HG03108 (cell line): Measurements from ENCODE around the gene ZSCAN2.
"Not testable (repeated sequence)": the region's sequence is repeated elsewhere in the genome, so short reads cannot be mapped to it uniquely, and the experiment has no call there.

ENCODE experiments used
- ATAC-seq: cut with Tn5 transposase; IDR thresholded peaks from one replicate; pipeline ENCODE4 v1.9.1; 2021; ENCODE audit warnings: moderate library complexity; ENCODE audit not compliant: unreplicated experiment

ZSCAN2 gene

DNA sequence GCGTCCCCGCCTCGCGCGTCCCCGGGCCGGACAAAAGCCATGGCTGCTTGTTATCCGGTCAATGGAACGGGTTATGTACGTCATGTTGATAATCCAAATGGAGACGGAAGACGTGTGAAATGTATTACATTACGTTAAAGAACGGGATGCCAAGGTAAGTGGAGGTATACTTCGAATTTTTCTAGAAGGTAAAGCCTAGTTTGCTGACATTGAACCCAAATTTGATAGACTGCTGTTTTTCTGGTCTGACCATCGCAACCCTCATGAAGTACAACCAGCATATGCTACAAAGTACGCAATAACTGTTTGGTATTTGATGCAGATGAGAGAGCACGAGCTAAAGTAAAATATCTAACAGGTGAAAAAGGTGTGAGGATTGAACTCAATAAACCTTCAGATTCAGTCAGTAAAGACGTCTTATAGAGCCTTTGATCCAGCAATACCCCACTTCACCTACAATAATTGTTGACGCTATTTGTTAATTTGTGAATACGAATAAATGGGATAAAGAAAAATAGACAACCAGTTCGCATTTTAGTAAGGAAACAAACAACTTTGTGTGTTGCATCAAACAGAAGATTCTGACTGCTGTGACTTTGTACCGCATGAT, 33.5 kb downstream of the ZSCAN2 start:
- no peak for ATAC-seq

DNA sequence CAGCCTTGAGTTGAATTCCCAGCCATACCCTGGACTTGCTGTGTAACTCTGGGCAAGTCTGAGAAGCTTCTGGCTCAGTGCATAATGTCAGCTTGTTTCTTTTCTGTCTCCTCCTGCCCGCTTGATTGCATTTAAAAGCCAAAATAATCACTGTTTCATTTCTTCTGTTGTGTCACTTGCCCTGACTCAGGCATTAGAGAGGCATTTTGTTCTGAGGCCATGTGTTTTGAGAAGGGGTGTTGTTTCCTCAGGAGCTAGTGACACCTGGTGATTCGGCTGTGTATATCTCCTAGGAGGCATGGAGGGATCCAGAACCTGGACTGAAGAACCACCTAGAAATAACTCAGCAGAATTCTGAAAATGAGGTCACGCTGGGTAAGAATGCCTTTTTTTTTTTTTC, 37.3 kb downstream of the ZSCAN2 start:
- ATAC-seq: no peak

DNA sequence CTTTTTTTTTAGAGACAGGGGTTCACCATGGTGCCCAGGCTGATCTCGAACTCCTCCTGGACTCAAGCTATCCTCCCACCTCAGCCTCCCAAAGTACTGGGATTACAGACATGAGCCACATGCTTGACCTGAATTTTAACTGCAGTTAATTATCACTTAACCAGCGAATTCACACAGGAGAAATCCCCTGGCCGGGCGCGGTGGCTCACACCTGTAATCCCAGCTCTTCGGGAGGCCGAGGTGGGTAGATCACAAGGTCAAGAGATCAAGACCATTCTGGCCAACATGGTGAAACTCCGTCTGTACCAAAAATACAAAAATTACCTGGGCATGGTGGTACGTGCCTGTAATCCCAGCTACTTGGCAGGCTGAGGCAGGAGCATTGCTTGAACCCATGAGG, 41.1 kb downstream of the ZSCAN2 start:
- ATAC-seq: not testable (repeated sequence)

DNA sequence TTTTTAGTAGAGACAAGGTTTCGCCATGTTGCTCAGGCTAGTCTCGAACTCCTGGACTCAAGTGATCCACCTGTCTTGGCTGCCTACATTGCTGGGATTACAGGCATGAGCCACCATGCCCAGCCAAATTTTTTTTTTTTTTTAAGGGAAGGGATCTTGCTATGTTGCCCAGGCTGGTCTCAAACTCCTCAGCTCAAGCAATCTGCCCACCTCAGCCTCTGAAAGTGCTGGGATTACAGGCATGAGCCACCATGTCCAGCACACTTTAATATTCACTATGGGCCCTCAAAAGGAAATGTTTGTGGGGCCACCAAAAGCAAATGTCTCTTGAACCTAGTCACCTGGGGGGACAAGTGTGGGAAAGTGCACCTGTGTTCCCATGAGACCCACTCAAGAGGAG, 41.8 kb downstream of the ZSCAN2 start:
- ATAC-seq: not testable (repeated sequence)

DNA sequence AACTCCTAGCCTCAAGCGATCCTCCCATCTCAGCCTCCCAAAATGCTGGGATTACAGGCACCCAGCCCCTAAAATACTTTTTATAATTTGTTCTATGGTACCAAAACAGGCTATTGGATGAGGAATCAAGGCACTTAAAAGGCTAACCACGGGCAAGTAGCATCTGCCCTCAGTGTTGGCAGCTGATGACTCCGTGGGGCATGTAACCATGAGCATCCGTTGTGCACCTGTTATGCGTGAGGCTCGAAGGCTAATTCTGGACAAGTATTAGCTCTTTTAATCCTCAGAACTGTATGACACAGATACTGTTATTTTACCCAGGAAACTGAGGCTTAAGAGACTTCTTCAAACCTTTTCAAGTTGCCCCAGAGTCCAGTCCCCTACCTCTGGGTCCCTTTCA, 43.0 kb downstream of the ZSCAN2 start:
- no peak for ATAC-seq

DNA sequence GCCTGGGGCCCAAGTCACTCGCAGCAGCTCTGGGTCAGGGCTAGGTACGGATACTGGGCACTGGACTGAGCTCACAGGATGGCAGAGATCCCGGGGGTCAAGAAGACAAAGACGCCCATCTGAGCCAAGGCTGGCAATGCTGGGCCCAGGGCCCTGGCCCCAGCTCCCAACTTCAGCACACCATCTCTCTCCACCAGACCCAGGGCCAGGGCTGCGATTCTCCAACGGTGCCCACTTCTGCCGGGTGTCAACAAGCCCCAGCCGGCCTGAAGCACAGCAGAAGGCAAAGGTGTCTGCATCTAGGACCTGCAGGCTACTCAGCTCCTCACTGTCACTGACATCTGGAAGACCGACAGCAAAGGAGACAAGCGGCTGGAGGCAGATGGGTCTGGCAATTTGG, 44.7 kb downstream of the ZSCAN2 start:
- ATAC-seq: no peak

DNA sequence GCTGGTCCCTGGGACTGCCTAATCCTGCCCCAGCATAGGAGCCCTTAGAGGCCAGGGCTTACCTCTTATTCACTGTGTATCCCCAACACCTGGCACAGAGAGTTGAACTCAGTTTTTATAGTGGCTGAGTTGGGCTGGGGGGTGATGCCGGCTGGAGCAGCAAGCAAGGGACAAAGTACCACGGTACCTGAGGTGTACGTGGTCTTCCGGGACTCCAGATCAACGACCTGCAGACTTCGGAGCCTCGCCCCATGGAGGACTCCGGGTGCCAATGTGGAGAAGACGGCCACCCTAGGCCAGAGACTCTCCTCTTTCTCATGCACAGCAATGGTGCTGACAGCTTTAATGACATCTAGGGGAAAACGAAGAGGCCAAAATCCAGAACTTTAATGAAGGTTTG, 45.2 kb downstream of the ZSCAN2 start:
- no peak for ATAC-seq

DNA sequence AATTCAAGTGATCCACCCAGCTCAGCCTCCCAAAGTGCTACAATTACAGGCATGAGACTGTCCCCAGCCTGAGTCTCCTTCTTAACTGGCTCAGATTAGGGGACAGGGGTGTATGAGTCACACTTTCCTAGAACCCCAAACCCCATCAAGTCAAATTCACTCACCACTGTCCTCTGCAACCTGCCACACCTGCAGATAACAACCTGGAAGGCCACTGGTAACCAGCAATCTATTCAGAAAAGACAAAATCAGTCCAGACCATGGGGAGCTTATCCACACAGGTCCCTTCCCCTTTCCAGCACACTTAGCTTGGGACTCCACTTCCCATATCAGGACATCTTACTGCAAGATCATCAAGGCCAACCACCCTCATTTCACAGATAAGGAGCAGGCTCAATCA, 46.9 kb downstream of the ZSCAN2 start:
- ATAC-seq: no peak

DNA sequence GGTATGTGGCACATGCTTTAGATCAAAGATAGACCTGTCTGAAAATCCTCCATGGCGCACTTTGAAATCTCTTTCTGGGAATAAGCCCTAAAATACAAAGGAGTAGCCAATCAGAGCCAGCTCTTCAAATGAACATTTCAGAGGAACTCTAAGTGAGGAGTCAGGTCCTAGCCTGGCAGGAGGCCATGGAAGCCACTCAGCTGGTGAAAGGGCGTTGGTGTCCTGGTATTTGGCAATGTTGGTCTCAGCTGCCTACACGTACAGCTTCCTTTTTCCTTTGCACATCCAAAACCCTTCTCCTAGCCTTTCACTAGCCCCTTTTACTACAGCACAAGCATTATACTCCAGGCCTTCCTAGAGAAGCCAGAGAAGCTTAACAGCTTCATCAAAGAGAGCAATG, 47.7 kb downstream of the ZSCAN2 start:
- no peak for ATAC-seq

DNA sequence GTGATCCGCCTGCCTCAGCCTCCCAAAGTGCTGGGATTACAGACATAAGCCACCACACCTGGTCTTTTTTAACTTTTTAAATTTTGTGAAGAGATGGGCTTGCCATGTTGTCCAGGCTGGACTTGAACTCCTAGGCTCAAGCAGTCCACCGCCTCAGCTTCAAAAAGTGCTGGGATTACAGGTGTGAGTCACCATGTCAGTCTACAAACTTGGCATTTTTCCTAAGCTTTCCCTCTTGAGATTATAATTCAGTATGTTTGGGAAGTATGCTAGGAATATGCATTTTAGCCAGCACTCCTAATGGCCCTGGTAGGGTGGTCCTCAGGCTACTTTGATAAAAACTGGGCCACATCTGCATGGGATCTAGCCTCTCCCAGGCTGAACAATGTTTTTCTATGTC, 48.9 kb downstream of the ZSCAN2 start:
- ATAC-seq: no peak

DNA sequence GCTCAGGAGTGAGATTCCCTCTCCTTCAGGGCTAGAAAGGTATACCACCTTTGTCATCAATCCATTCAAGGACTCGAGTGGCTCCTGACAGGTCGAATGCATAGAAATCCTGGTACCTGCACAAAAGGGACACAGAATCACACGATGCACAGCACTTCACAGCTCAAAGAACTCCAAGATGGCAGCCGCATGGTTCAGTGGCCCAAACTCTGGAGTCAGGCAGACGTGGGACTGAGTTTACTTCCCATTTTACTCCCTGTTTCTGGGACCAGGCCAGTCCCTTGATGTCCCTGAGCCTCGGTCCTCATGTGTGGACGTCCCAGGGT, 52.7 kb downstream of the ZSCAN2 start:
- ATAC-seq: no peak

DNA sequence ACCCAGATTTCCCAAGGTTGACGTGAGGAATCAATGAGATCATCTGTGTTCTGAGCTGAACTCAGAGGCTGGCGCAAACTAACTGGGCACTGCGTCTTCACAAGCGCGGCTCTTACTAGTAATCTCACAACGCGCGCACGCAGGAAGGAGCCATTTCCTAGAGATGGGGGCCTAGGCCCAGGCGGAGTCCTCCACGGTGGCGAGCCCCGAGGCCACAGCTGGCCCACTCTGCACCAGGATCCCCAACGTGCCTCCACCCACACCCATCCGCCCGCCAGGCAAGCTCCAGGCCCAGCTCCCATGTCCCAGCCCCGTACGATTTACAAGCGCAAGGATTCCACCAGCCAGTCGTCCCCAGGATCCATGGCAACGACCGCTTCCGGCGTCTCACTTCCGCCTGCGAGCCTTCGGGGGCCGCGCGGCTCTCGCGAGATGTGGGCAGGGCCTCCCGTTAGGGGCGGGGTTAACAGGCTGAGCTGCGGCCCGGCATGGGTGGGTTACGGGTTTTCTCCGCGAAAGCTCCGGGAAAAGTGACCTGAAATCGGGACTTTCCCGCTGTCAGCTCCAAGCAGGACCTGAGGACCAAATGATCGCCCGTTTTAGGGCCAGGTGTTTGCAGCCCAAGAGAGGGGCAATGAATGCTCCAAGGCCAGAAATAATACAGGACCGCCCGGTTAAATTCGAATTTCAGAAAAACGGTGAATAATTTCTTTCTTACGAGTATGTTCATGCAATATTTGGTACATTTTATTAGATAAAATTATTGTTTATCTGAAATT, 53.3 kb downstream of the ZSCAN2 start, which contains the start of gene WDR73:
Gene WDR73, minus strand, starts transcription at position 374 of the 779 bp plus-strand sequence. Its CDS starts 9 bp downstream, at position 365.
- peak; percentile 80 for ATAC-seq

DNA sequence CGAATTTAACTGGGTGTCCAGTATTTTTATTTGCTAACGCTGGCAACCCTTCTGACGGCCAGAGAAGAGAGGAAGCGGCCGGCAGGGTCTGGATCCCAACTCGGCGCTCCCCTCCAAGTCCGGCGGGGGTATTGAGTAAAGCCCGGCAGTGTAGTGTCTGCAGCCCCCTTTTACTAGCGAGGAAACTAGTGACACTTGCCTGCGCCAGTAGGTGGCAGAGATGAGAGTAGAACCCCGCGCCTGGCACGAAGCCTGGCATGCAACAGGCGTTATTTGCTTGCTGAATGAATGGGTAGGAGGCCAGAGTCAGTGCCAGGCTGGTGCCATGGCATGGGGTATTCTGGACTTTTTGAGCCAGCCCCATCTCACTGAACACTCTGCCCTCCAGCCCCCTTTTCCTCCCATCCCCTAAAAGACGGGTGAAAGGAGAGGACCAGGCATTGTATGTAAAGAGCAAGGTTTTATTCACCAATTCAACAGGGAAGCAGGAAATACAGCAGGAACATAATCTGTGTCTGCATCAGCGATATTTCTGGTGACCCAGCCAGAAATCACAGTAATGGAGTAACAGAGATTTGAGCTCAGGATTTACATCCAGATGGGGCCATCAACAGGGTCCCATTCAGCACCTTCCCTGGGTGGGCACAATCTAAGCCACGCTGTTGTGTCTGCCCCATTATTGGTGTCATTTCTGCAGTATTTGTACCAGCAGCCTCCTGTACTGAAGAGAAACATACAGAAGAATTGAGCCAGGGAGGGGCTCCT, 54.1 kb downstream of the ZSCAN2 start:
- ATAC-seq: no peak

DNA sequence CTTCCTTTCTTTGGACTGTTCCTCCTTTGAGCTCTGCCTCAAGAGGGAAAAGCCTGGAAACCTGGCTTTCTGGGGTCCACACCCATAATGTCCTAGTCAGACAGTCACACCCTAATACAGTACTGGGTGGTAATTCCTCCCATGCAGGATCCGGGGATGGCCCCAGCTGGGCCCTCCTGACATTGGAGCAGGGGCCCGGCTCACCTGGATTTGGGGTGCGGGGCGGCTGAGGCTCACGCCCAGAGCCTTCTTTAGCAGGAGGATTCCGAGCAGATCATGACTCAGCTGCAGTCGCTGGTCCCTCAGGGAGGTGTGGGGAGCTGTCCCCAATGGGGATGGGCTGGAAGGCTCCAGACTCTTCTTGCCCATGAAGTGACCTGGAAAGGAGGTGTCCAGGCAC, 56.2 kb downstream of the ZSCAN2 start:
- ATAC-seq: no peak

DNA sequence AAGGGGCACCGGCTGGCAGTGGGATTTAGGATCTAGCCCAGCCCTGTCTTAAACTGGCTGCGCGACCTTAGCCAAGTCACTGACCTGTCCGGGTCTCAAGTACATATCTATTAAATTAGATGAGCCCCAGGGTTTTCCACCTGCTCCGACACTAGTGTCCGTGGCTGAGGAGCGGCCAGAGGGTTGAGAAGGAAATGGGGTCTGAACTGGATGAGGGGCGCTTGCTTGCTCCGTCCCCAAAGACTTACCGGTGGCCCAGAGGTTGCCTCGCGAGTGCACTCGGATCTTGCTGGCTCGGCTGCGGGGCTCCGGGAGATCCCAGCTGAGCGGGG, 56.9 kb downstream of the ZSCAN2 start:
- no peak for ATAC-seq

DNA sequence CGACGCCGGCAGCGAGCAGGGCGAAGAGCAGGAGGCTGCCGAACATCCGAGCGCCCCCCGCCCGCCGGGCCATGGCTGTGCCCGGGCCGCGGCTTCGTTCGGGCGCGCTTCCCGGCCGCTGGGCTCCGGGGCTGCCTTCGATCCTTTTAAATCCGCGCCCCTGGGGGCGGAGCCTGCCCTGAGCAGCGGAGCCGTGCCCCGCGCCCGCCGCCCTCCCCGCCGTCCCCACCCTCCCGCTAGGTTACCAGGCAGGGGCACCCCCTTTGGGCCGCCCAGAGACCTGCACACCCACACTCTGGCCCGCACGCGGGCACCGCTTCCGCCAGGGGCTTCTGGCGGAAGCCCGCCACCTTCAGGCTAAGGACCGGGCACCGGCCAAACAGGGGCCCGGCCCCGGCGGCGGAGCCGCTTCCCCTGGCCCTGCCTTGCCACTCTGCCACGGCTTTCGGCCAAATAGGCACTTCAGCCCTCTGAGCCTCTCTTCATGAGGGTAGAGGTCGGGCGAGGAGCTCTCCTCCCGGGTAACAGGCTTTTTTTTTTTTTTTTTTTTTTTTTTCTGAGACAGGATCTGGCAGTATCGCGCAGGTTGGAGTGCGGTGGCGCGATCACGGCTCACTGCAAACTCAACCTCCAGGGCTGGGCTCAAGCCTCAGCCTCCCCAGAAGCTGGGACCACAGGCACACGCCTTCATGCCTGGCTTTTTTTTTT, 57.4 kb downstream of the ZSCAN2 start, which contains the start of gene NMB:
Gene NMB, minus strand, starts transcription at position 120 of the 708 bp plus-strand sequence. Its CDS starts 47 bp downstream, at position 73.
- ATAC-seq: peak; percentile 71

DNA sequence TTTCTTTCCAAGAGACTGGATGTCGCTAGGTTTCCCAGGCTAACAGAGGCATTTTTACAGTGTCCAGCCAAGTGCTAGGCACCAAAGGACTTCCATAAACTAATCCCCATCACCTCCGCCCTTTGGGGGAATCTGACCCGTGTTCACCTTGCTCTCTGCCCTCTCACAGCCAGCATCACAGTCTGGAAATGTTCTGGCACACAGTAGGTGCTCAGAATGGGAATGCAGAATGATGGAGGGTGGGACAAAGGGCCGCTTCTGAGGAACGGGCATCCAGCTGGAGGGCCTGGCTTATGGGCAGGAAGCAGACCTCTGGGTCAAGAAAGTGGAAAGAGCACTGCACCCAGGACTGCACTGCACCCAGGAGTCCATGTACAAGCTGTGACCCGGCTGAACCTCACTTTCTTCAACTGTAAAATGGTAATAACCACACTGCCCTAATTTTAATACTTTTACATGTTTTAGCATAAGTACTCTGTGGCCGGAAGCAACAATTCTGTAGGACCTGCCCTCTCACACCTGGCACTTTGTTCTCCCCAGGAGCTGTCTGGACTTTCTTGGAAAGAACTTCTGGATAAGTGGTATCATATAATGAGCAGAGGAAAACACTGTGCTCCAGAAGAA, 58.1 kb downstream of the ZSCAN2 start:
- no peak for ATAC-seq

DNA sequence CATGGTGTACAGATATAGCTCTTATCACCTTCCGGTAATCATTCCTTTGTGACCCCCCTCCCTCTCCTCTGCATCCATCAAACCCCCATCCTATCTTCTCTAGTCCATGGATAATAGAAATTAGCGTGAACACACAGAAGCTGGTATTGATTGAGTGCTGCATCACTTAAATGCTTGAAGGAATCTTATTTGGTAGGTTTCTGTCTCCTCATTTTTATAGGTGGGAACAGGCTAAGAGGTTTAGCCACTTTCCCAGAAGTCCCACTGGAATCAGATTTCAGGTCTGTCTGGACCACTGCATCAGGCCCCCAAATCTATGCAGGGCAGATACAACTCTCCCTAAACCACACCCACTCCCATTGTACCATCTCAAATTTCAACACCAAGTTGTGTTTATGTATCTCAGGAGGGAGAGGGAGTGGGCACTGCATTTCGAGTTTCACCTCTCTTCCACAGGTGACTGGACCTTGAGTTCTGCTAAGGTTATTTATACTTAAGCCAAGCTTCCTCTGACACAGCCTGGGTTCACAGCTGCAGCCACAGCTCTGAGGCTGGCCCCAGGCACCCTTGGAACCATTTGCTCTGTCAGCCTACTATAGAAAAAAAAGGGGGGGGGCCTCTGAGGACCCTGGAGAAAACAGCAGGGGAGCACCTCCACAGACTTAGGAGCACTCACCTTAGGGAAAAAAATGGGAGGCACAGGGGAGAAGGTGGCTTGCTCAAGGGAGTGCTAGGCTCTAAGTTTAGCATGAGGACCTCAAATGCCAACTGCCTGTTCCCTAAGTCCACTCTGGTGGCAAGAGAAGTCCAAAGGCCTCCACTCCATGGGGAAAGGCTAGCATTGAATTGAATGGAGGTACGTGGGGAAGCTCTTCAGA, 59.3 kb downstream of the ZSCAN2 start:
- ATAC-seq: no peak

DNA sequence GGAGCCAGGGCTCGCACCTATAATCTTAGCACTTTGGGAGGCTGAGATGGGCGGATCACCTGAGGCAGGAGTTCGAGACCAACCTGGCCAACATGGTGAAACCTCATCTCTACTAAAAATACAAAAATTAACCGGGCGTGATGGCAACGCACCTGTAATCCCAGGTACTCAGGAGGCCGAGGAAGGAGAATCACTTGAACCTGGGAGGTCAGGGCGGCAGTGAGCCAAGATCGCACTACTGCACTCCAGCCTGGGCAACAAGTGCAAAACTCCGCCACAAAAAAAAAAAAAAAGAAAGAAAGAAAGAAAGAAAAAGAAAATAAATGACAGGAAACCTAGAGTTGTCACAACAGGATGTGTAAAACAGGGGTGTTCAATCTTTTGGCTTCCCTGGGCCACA, 60.2 kb downstream of the ZSCAN2 start:
- ATAC-seq: no peak

DNA sequence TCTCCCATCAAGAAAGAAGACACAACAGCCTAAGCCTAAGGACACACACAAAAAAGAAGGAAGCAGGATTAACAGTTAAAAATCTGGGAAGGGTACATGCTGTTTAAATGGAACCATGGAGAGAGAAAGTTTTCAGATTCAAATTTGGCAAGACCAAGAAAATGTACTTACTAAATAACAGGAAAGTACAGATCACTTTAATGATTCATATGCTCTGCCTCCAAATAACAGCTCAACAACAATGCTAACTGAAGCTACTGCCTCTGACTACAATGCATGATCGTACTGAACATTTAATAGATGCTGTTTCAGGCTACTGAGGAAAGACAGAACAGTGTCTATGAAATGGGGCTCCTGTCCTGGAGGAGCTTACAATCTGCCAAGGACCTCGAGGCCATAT, 65.6 kb downstream of the ZSCAN2 start:
- ATAC-seq: no peak
